IMR-90 (cell line): Measurements from ENCODE around the gene TANGO2. TPM values are rescaled to one million over a fixed set of nuclear protein-coding genes. Genes with fewer than 3 reads are reported as not detected.

Source experiments
- ATAC-seq: fragments of 200-7000 bp; cut with Tn5 transposase; 2 replicates; pipeline ENCODE4 v1.9.1; 2020; ENCODE audit warnings: low read depth, mild to moderate bottlenecking, moderate library complexity
- BruUV-seq: library from RNA; stranded (reverse); fragments of 400-500 nt; replicated peaks from 2 replicates; lab custom pipeline; 2021; lab: Mats Ljungman, UMichigan
- CTCF ChIA-PET: fragments of 300-600 bp; formaldehyde crosslinking; extraction: SDS; loops from one replicate; lab custom pipeline; 2021; ENCODE audit warnings: antibody characterized with exemption; lab: Yijun Ruan, JAX
- POLR2A ChIA-PET: fragments of 300-600 bp; sonication (Branson Sonifier 250); formaldehyde crosslinking; loops from one replicate; lab custom pipeline; 2022; ENCODE audit warnings: antibody characterized with exemption; ENCODE audit not compliant: unreplicated experiment; lab: Charles Lee
- DNase-seq: peaks from one replicate; pipeline ENCODE4 v3.0.0; 2013
- H2AFZ ChIP-seq: replicated peaks from 2 replicates; pipeline ENCODE3; 2013; ENCODE audit warnings: low read length, mild to moderate bottlenecking; ENCODE audit not compliant: poor library complexity
- H2AK5ac ChIP-seq: 2 replicates; pipeline ENCODE4 v1.6.1; 2013; ENCODE audit warnings: low read depth, low read length, inconsistent platforms
- H2AK9ac ChIP-seq: replicated peaks from 2 replicates; pipeline ENCODE3; 2013; ENCODE audit warnings: mild to moderate bottlenecking, low read depth, low read length, moderate library complexity; ENCODE audit not compliant: poor library complexity
- H2BK120ac ChIP-seq: 2 replicates; pipeline ENCODE4 v1.6.1; 2013; ENCODE audit warnings: low read depth, low read length, inconsistent platforms
- H2BK15ac ChIP-seq: 3 replicates; pipeline ENCODE4 v1.6.1; 2013; ENCODE audit warnings: low read depth, low read length, inconsistent platforms
- H2BK20ac ChIP-seq: 2 replicates; pipeline ENCODE4 v1.6.1; 2013; ENCODE audit warnings: low read depth, mild to moderate bottlenecking, inconsistent platforms, low read length, moderate library complexity
- H2BK5ac ChIP-seq: 2 replicates; pipeline ENCODE4 v1.6.1; 2013; ENCODE audit warnings: mild to moderate bottlenecking, low read depth, low read length, inconsistent platforms; ENCODE audit not compliant: poor library complexity, severe bottlenecking
- H3K14ac ChIP-seq: replicated peaks from 2 replicates; pipeline ENCODE4 v1.6.1; 2013; ENCODE audit warnings: low read depth, low read length, inconsistent platforms
- H3K18ac ChIP-seq: 2 replicates; pipeline ENCODE4 v1.6.1; 2013; ENCODE audit warnings: low read depth, low read length, control low read depth
- H3K23ac ChIP-seq: 2 replicates; pipeline ENCODE4 v1.6.1; 2013; ENCODE audit warnings: low read depth, low read length, inconsistent platforms
- H3K27ac ChIP-seq: 2 replicates; pipeline ENCODE4 v1.5.1; 2013; ENCODE audit warnings: mild to moderate bottlenecking, control low read depth, low read length; ENCODE audit not compliant: insufficient read depth
- H3K27me3 ChIP-seq: 2 replicates; pipeline ENCODE4 v1.6.1; 2013; ENCODE audit warnings: low read length; ENCODE audit not compliant: control insufficient read depth, insufficient read depth
- H3K36me3 ChIP-seq: 2 replicates; pipeline ENCODE4 v1.6.1; 2013; ENCODE audit warnings: low read length, mixed read lengths; ENCODE audit not compliant: control insufficient read depth, insufficient read depth
- H3K4ac ChIP-seq: 2 replicates; pipeline ENCODE4 v1.6.1; 2013; ENCODE audit warnings: low read depth, low read length, inconsistent platforms
- H3K4me1 ChIP-seq: 2 replicates; pipeline ENCODE4 v1.6.1; 2013; ENCODE audit warnings: low read length, mixed read lengths; ENCODE audit not compliant: control insufficient read depth, insufficient read depth
- H3K4me2 ChIP-seq: 2 replicates; pipeline ENCODE4 v1.6.1; 2013; ENCODE audit warnings: low read depth, mild to moderate bottlenecking, control low read depth, low read length, moderate library complexity
- H3K4me3 ChIP-seq: 2 replicates; pipeline ENCODE4 v1.5.1; 2013; ENCODE audit warnings: low read depth, mild to moderate bottlenecking, control low read depth, low read length, moderate library complexity; ENCODE audit not compliant: insufficient read depth
- H3K56ac ChIP-seq: 2 replicates; pipeline ENCODE4 v1.6.1; 2013; ENCODE audit warnings: low read length, inconsistent platforms; ENCODE audit not compliant: insufficient read depth; ENCODE audit errors: extremely low read depth
- H3K79me1 ChIP-seq, 2 experiments: 2 replicates each; pipeline ENCODE4 v1.6.1; 2013; ENCODE audit warnings: low read length in 2 of 2, inconsistent platforms in 1 of 2, low read depth in 1 of 2
- H3K9ac ChIP-seq: 2 replicates; pipeline ENCODE4 v1.6.1; 2013; ENCODE audit warnings: low read depth, low read length, control low read depth
- H3K9me1 ChIP-seq: 2 replicates; pipeline ENCODE4 v1.6.1; 2013; ENCODE audit warnings: low read length, inconsistent platforms; ENCODE audit not compliant: insufficient read depth
- H3K9me3 ChIP-seq: 2 replicates; pipeline ENCODE4 v1.6.1; 2013; ENCODE audit warnings: low read length; ENCODE audit not compliant: control insufficient read depth, insufficient read depth
- H4K20me1 ChIP-seq: 2 replicates; pipeline ENCODE4 v1.6.1; 2013; ENCODE audit warnings: low read length, inconsistent platforms; ENCODE audit not compliant: insufficient read depth
- H4K5ac ChIP-seq: 2 replicates; pipeline ENCODE4 v1.6.1; 2013; ENCODE audit warnings: mild to moderate bottlenecking, low read depth, low read length, control low read depth
- H4K8ac ChIP-seq, 2 experiments: 2 replicates each; pipeline ENCODE4 v1.6.1; 2013; ENCODE audit warnings: low read depth in 2 of 2, low read length in 2 of 2, control low read depth in 1 of 2, inconsistent platforms in 1 of 2
- H4K91ac ChIP-seq: 2 replicates; pipeline ENCODE4 v1.6.1; 2013; ENCODE audit warnings: low read depth, low read length, inconsistent platforms; ENCODE audit not compliant: insufficient read depth
- BHLHE40 ChIP-seq: fragments of 150-350 bp; IDR thresholded peaks from 2 replicates; pipeline ENCODE4 v1.6.1; 2016; ENCODE audit warnings: mild to moderate bottlenecking, low read depth, low read length
- CEBPB ChIP-seq: IDR thresholded peaks from 2 replicates; pipeline ENCODE4 v1.6.1; 2012; ENCODE audit warnings: low read depth, low read length, improper control_type of control experiment
- CHD1 ChIP-seq: IDR thresholded peaks from 2 replicates; pipeline ENCODE4 v1.6.1; 2012; ENCODE audit warnings: low read depth, low read length, improper control_type of control experiment
- FOS ChIP-seq: fragments of 150-350 bp; IDR thresholded peaks from 2 replicates; pipeline ENCODE4 v1.6.1; 2016; ENCODE audit warnings: low read depth, low read length
- MAFK ChIP-seq: IDR thresholded peaks from 2 replicates; pipeline ENCODE4 v1.6.1; 2012; ENCODE audit warnings: low read depth, low read length, improper control_type of control experiment
- MAZ ChIP-seq: IDR thresholded peaks from 2 replicates; pipeline ENCODE4 v1.6.1; 2012; ENCODE audit warnings: low read depth, mild to moderate bottlenecking, low read length, improper control_type of control experiment, moderate library complexity, borderline replicate concordance
- MXI1 ChIP-seq: IDR thresholded peaks from 2 replicates; pipeline ENCODE4 v1.6.1; 2012; ENCODE audit warnings: low read depth, mild to moderate bottlenecking, low read length, moderate library complexity, borderline replicate concordance
- NFE2L2 ChIP-seq: fragments of 150-350 bp; IDR thresholded peaks from 2 replicates; pipeline ENCODE4 v1.6.1; 2016; ENCODE audit warnings: low read depth, mild to moderate bottlenecking, low read length
- POLR2A ChIP-seq: IDR thresholded peaks from 2 replicates; pipeline ENCODE4 v1.6.1; 2012; ENCODE audit warnings: mild to moderate bottlenecking, low read depth, low read length
- RAD21 ChIP-seq: IDR thresholded peaks from 2 replicates; pipeline ENCODE4 v1.6.1; 2012; ENCODE audit warnings: low read length, improper control_type of control experiment
- RCOR1 ChIP-seq: IDR thresholded peaks from 2 replicates; pipeline ENCODE4 v1.6.1; 2012; ENCODE audit warnings: mild to moderate bottlenecking, low read length, improper control_type of control experiment; ENCODE audit not compliant: insufficient replicate concordance
- RFX5 ChIP-seq: IDR thresholded peaks from 2 replicates; pipeline ENCODE4 v1.8.0; 2012; ENCODE audit warnings: low read depth, mild to moderate bottlenecking, low read length, moderate library complexity
- USF2 ChIP-seq: fragments of 150-350 bp; IDR thresholded peaks from 2 replicates; pipeline ENCODE4 v1.6.1; 2017; ENCODE audit warnings: mild to moderate bottlenecking, antibody characterized with exemption, low read length, low read depth
- WGBS, 2 experiments: methylation state at CpG; one replicate each; pipeline versions ENCODE4 v1.1.5 to v1.1.7; 2013; ENCODE audit warnings: missing lambda C conversion rate in 2 of 2; ENCODE audit not compliant: insufficient read length in 1 of 2; ENCODE audit errors: extremely low coverage in 2 of 2; 5-methylcytosine and 5-hydroxymethylcytosine counted together
- dilution Hi-C: fragments of 300-500 bp; cut with HindIII; formaldehyde crosslinking; loops from one replicate; pipeline ENCODE4 v1.14.3; 2018; ENCODE audit warnings: low sequenced_read_pairs; ENCODE audit not compliant: unreplicated experiment
- in situ Hi-C: fragments of 300-500 bp; cut with MboI; formaldehyde crosslinking; loops from 3 replicates; pipeline ENCODE4 v1.14.3; 2019; ENCODE audit warnings: low sequenced_read_pairs, inconsistent platforms, mixed read lengths
- intact Hi-C: fragments of 100-400 bp; cut with micrococcal nuclease; formaldehyde crosslinking; loops from 2 replicates; pipeline ENCODE4 v1.10.0; 2022
- polyA plus RNA-seq, 3 experiments: library from polyadenylated mRNA; depleted of rRNA; stranded (reverse); fragments of >200 nt; gene quantifications; 2 replicates each; pipeline ENCODE4 v1.2.3, GENCODE V29; 2012; ENCODE audit warnings: low replicate concordance in 1 of 3
- total RNA-seq: library from RNA; depleted of rRNA; stranded (reverse); fragments of >200 nt; gene quantifications from 2 replicates; pipeline ENCODE4 v1.2.3, GENCODE V29; 2012
- TF ChIP-seq, protein P1 (sequence below): fragments of 150-350 bp; IDR thresholded peaks from 2 replicates; pipeline ENCODE4 v1.6.1; 2016; ENCODE audit warnings: low read depth, mild to moderate bottlenecking, low read length, moderate library complexity, borderline replicate concordance

Gene TANGO2
- total and polyA plus RNA-seq, 2 of the 4 experiments (the other 2 are of a cell fraction), result 45.1 to 75.1 TPM

DNA sequence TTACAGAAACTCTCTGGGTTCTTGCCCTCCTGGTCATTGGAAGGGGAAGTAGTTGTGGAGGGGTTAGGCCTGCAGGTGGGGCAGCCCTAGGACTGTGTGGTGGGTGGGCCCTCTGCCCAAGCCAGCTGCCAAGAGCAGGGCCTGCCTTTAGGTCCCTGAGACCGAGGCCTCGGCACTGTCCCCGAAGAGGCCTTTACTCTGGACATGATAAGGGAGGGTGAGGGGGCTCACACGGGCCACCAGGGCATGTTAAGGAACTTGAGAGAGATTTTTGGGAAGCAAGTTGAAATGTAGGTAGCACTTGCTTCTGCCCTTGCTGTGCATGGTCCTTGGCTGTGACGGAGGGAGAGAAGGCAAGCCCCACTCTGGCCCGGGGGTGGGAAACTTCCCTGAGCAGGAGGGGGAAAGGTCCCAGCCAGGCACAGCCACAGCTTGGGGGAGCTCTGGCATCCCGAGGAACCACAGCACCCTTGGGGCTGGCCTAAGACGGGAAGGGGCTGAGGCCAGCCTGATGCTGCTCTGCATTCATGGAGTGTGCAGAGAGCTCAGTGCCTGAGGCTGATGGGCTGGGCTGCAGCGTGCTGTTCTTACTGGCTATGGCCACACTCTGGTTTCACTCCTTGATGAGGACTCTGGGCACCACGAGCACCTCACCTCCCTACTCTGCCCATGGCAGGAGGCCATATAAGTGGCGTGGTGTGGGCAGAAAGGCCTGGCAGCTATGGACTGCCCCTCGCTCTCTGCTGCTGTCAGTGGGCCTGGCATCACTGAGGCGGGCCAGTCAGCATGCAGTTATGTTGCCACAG lies 87.2 kb downstream of the TANGO2 start (continued):
- TF ChIP-seq RAD21, result no peak

GRCh38 chr22:20108757-20109230 lies 87.9 kb downstream of the TANGO2 start:
- no CpG with 5 or more reads among the region's 12 CpGs for WGBS, 2 experiments
- dilution Hi-C loops, result no loop called here
- TF ChIP-seq RCOR1 (no peak), FOS (no peak), CEBPB (no peak), MAZ (no peak), USF2 (no peak), POLR2A (no peak), BHLHE40 (no peak), RAD21 (no peak), RFX5 (no peak), MXI1 (no peak), NFE2L2 (no peak), CHD1 (no peak), MAFK (no peak)
- TF ChIP-seq, protein P1, sequence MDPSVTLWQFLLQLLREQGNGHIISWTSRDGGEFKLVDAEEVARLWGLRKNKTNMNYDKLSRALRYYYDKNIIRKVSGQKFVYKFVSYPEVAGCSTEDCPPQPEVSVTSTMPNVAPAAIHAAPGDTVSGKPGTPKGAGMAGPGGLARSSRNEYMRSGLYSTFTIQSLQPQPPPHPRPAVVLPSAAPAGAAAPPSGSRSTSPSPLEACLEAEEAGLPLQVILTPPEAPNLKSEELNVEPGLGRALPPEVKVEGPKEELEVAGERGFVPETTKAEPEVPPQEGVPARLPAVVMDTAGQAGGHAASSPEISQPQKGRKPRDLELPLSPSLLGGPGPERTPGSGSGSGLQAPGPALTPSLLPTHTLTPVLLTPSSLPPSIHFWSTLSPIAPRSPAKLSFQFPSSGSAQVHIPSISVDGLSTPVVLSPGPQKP, result no peak

More at GRCh38 chr22:20108757-20109230, 87.9 kb downstream of the TANGO2 start:
- DNase-seq (no peak), ATAC-seq (no peak)
- H3K9ac ChIP-seq, result no peak overlapping the region
- no peak overlapping the region for H3K4ac ChIP-seq
- H4K8ac ChIP-seq, result no peak overlapping the region
- ChIA-PET CTCF (no interaction called here), POLR2A (no interaction called here)
- no peak overlapping the region for H3K18ac ChIP-seq
- H3K27ac ChIP-seq, result no peak overlapping the region
- no peak overlapping the region for H2AK9ac ChIP-seq
- H3K14ac ChIP-seq, result no peak overlapping the region
- no peaks in the 10 kb centered on the region for H3K27me3 ChIP-seq
- intact Hi-C loops, result no loop called here
- no peak overlapping the region for H2AFZ ChIP-seq
- no peaks in the 10 kb centered on the region for H3K9me3 ChIP-seq
- no peak overlapping the region for H4K5ac ChIP-seq
- H2BK5ac ChIP-seq, result no peak overlapping the region
- H4K91ac ChIP-seq, result no peak overlapping the region
- H3K9me1 ChIP-seq, result no peaks in the 10 kb centered on the region
- peaks cover 8 to 35% of the 10 kb centered on the region in 2 experiments for H3K79me1 ChIP-seq
- no peak overlapping the region for H3K23ac ChIP-seq
- H2AK5ac ChIP-seq, result no peak overlapping the region
- no peak overlapping the region for H2BK20ac ChIP-seq
- no peaks in the 10 kb centered on the region for H3K4me1 ChIP-seq
- no peak overlapping the region for H2BK15ac ChIP-seq
- no peak overlapping the region for H3K4me2 ChIP-seq
- H3K56ac ChIP-seq, result no peak overlapping the region
- peaks cover 53% of the 10 kb centered on the region for H4K20me1 ChIP-seq
- no peak overlapping the region for H2BK120ac ChIP-seq
- in situ Hi-C loops, result no loop called here
- H3K4me3 ChIP-seq, result no peak overlapping the region
- H3K36me3 ChIP-seq, result peaks cover 84% of the 10 kb centered on the region
- no TSS peak for BruUV-seq
